ENCODE data around the gene GLRX.
"Not testable (repeated sequence)": the region's sequence is repeated elsewhere in the genome, so short reads cannot be mapped to it uniquely, and the experiment has no call there.

DNA sequence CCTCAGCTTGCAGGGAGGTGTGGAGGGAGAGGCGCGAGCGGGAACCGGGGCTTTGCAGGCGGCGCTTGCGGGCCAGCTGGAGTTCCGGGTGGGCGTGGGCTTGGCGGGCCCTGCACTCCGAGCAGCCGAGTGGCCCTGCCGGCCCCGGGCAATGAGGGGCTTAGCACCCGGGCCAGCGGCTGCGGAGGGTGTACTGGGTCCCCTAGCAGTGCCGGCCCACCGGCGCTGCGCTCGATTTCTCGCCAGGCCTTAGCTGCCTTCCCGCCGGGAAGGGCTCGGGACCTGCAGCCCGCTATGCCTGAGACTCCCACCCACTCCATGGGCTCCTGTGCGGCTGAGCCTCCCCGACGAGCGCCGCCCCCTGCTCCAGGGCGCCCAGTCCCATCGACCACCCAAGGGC lies 28.6 kb upstream of the GLRX start:
- TF ChIP-seq, protein P1, sequence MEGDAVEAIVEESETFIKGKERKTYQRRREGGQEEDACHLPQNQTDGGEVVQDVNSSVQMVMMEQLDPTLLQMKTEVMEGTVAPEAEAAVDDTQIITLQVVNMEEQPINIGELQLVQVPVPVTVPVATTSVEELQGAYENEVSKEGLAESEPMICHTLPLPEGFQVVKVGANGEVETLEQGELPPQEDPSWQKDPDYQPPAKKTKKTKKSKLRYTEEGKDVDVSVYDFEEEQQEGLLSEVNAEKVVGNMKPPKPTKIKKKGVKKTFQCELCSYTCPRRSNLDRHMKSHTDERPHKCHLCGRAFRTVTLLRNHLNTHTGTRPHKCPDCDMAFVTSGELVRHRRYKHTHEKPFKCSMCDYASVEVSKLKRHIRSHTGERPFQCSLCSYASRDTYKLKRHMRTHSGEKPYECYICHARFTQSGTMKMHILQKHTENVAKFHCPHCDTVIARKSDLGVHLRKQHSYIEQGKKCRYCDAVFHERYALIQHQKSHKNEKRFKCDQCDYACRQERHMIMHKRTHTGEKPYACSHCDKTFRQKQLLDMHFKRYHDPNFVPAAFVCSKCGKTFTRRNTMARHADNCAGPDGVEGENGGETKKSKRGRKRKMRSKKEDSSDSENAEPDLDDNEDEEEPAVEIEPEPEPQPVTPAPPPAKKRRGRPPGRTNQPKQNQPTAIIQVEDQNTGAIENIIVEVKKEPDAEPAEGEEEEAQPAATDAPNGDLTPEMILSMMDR (conservative IDR thresholded peaks at IDR 0.05; ENCODE audit: low read depth, low read length), result not testable (repeated sequence)
- TF ChIP-seq MXI1 (IDR thresholded peaks at IDR 0.05; ENCODE audit: borderline replicate concordance, low read depth, low read length); POLR2A (IDR thresholded peaks at IDR 0.05; ENCODE audit: low read depth, low read length); MAFK (IDR thresholded peaks at IDR 0.05; ENCODE audit: low read depth, low read length); BHLHE40 (IDR thresholded peaks at IDR 0.05; ENCODE audit: low read depth, low read length); CHD1 (IDR thresholded peaks at IDR 0.05; ENCODE audit: low read depth, low read length); SMC3 (IDR thresholded peaks at IDR 0.05; ENCODE audit: low read depth, low read length); RFX5 (IDR thresholded peaks at IDR 0.05; ENCODE audit: low read depth, low read length); RCOR1 (IDR thresholded peaks at IDR 0.05; ENCODE audit: insufficient replicate concordance, low read length); RAD21 (IDR thresholded peaks at IDR 0.05; ENCODE audit: low read length); FOS (IDR thresholded peaks at IDR 0.05; ENCODE audit: low read depth, low read length); CEBPB (IDR thresholded peaks at IDR 0.05; ENCODE audit: low read depth, low read length): not testable (repeated sequence)
- TF ChIP-seq, protein P2, sequence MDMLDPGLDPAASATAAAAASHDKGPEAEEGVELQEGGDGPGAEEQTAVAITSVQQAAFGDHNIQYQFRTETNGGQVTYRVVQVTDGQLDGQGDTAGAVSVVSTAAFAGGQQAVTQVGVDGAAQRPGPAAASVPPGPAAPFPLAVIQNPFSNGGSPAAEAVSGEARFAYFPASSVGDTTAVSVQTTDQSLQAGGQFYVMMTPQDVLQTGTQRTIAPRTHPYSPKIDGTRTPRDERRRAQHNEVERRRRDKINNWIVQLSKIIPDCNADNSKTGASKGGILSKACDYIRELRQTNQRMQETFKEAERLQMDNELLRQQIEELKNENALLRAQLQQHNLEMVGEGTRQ (IDR thresholded peaks at IDR 0.05; ENCODE audit: low read depth, low read length), result not testable (repeated sequence)
- TF ChIP-seq, protein P3, sequence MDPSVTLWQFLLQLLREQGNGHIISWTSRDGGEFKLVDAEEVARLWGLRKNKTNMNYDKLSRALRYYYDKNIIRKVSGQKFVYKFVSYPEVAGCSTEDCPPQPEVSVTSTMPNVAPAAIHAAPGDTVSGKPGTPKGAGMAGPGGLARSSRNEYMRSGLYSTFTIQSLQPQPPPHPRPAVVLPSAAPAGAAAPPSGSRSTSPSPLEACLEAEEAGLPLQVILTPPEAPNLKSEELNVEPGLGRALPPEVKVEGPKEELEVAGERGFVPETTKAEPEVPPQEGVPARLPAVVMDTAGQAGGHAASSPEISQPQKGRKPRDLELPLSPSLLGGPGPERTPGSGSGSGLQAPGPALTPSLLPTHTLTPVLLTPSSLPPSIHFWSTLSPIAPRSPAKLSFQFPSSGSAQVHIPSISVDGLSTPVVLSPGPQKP (IDR thresholded peaks at IDR 0.05; ENCODE audit: borderline replicate concordance, low read depth, low read length), result not testable (repeated sequence)
